ENCODE data around the gene SV2A.
A peak's percentile ranks its signal among the peaks of the same experiment; 100 is the strongest.

DNA sequence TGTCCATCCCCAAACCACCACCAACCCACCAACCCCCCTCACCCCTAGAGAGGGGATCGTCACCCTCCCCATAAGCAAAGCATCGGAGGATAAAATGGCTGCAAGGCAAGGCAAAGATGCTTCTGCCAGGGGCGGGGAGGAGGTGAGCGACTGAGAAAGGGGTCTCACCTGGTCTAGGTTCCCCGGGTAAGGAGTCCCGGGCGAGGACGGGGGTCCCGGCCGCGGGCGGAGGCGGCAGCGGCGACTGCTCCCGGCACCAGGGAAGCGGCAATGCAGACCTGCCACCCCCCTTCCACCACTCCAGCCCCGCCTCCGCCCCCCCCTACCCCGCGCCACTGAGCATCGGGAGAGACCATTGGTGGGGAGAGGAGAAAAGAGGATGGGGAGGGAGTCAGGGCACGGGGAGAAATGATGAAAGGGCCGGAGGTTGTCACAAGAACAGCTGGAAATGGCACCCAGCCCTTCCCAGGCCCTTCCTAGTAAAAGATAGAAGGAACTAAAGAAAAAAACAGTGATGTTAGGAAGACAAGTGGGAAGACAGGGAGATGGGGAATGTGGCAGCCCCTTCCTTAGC is at the start of gene SV2A:
- TF ChIP-seq, protein P1, sequence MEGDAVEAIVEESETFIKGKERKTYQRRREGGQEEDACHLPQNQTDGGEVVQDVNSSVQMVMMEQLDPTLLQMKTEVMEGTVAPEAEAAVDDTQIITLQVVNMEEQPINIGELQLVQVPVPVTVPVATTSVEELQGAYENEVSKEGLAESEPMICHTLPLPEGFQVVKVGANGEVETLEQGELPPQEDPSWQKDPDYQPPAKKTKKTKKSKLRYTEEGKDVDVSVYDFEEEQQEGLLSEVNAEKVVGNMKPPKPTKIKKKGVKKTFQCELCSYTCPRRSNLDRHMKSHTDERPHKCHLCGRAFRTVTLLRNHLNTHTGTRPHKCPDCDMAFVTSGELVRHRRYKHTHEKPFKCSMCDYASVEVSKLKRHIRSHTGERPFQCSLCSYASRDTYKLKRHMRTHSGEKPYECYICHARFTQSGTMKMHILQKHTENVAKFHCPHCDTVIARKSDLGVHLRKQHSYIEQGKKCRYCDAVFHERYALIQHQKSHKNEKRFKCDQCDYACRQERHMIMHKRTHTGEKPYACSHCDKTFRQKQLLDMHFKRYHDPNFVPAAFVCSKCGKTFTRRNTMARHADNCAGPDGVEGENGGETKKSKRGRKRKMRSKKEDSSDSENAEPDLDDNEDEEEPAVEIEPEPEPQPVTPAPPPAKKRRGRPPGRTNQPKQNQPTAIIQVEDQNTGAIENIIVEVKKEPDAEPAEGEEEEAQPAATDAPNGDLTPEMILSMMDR (IDR thresholded peaks at IDR 0.05): no peak
- peak; percentile 48 for TF ChIP-seq EZH2 (IDR thresholded peaks at IDR 0.05; ENCODE audit: borderline replicate concordance, insufficient read depth, low read depth, low read length, poor library complexity, severe bottlenecking)

All from B cell (primary cell).